Measurements from ENCODE around the gene SEMA7A. TPM values are rescaled to one million over a fixed set of nuclear protein-coding genes. Genes with fewer than 3 reads are reported as not detected.

Gene SEMA7A
- total RNA-seq, 2 experiments from 2014 or later, result 26.4 to 32.9 TPM

GRCh38 chr15:74414081-74414580 lies 19.6 kb downstream of the SEMA7A start:
- Mint-ChIP-seq H3K27me3 (no peaks in the 10 kb centered on the region), H3K9me3 (ENCODE audit: low read depth) (no peaks in the 10 kb centered on the region), H3K4me1 (peaks cover 30% of the 10 kb centered on the region), H3K4me3 (no peak overlapping the region), H3K36me3 (peaks cover 25% of the 10 kb centered on the region), H3K27ac (peak overlapping the region; percentile 24)
- ATAC-seq (no peak), DNase-seq (no peak)
- CTCF ChIA-PET, result no interaction called here

- Mint-ChIP-seq H3K4me3 (no peak overlapping the region), H3K27me3 (no peaks in the 10 kb centered on the region), H3K9me3 (ENCODE audit: low read depth) (no peaks in the 10 kb centered on the region), H3K36me3 (peaks cover 25% of the 10 kb centered on the region), H3K27ac (peak overlapping the region; percentile 10), H3K4me1 (peaks cover 27% of the 10 kb centered on the region)
- ATAC-seq (no peak), DNase-seq (no peak)
- CTCF ChIA-PET, result interaction anchor here (1.0 to 1.4 kb wide), 3 partner anchors 10 to 19 kb away, joined by 3 to 4 read pairs (median 3); no protein-coding TSS in a partner anchor
Measured at GRCh38 chr15:74413350-74414080, 20.2 kb downstream of the SEMA7A start.

- Mint-ChIP-seq H3K4me3 (no peak overlapping the region), H3K9me3 (ENCODE audit: low read depth) (no peaks in the 10 kb centered on the region), H3K27ac (no peak overlapping the region), H3K27me3 (no peaks in the 10 kb centered on the region), H3K36me3 (peaks cover 26% of the 10 kb centered on the region), H3K4me1 (peaks cover 29% of the 10 kb centered on the region)
- no peak for DNase-seq
- CTCF ChIA-PET, result interaction anchor here (1.4 to 1.6 kb wide), 2 partner anchors 20 to 30 kb away, joined by 4 to 6 read pairs; no protein-coding TSS in a partner anchor
- no peak for ATAC-seq
Measured at GRCh38 chr15:74412159-74412558, 21.6 kb downstream of the SEMA7A start.

- Mint-ChIP-seq H3K27me3 (no peaks in the 10 kb centered on the region), H3K4me3 (no peak overlapping the region), H3K9me3 (ENCODE audit: low read depth) (no peaks in the 10 kb centered on the region), H3K36me3 (peaks cover 24% of the 10 kb centered on the region), H3K27ac (no peak overlapping the region), H3K4me1 (peaks cover 25% of the 10 kb centered on the region)
- no peak for DNase-seq
- ATAC-seq, result no peak
- CTCF ChIA-PET, result interaction anchor here (1.4 to 1.6 kb wide), 2 partner anchors 20 to 29 kb away, joined by 4 to 6 read pairs; no protein-coding TSS in a partner anchor
Measured at GRCh38 chr15:74411686-74412085, 22.1 kb downstream of the SEMA7A start.

DNA sequence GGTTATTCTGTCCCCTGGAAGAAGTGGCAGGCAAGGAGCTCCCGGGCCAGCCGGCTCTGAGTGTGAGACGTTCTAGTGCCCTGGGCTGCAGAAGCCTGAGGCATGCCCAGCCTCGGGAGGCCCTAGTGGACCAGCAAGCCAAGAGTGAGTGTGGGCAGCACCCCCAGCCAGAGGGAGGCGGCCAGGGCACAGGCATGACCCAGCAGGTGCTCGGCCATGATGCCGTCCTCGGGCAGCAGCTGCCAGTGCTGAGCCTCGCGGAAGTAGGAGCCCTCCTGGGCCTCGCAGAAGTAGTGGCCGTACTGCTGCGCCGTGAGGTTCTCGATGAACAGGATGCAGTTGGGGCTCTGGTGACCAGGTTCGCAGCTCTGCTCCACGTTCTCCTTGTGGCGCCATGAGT lies 23.3 kb downstream of the SEMA7A start:
- no peaks in the 10 kb centered on the region for H3K9me3 Mint-ChIP-seq (ENCODE audit: low read depth)
- H3K27me3 Mint-ChIP-seq, result no peaks in the 10 kb centered on the region
- ATAC-seq, result no peak
- peaks cover 18% of the 10 kb centered on the region for H3K36me3 Mint-ChIP-seq
- no peak overlapping the region for H3K27ac Mint-ChIP-seq
- no peak for DNase-seq
- CTCF ChIA-PET, result interaction anchor here (1.0 to 12.3 kb wide), 2 partner anchors 22 to 28 kb away, joined by 4 to 108 read pairs; partner anchors contain the start of gene SEMA7A
- peaks cover 16% of the 10 kb centered on the region for H3K4me1 Mint-ChIP-seq
- no peak overlapping the region for H3K4me3 Mint-ChIP-seq

GRCh38 chr15:74409225-74409624 lies 24.5 kb downstream of the SEMA7A start:
- DNase-seq, result no peak
- peaks cover 9% of the 10 kb centered on the region for H3K4me1 Mint-ChIP-seq
- no peak for ATAC-seq

DNA sequence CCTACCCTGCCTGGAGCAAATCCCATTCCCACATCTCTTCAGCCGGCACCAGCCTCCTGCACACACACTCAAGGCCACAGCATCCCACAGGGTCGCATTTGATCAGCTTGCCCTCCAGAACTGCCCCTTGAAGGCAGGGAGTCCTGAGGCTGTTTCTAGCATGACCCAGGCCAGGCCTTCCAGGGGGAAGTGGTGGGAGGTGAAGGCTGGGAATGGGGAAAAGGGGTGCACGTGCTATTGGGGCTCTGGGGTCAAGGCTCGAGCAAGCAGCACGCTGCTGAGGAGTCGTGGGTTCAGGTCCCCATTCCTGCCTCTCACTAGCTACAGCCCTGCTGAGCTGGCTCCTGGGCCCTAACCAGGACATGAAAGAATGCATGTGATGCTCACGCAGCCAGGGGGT lies 24.9 kb downstream of the SEMA7A start:
- Mint-ChIP-seq H3K27ac (no peak overlapping the region), H3K4me1 (peaks cover 13% of the 10 kb centered on the region), H3K36me3 (peaks cover 11% of the 10 kb centered on the region), H3K9me3 (ENCODE audit: low read depth) (no peaks in the 10 kb centered on the region), H3K4me3 (no peak overlapping the region), H3K27me3 (no peaks in the 10 kb centered on the region)
- ATAC-seq, result no peak
- no peak for DNase-seq
- CTCF ChIA-PET, result interaction anchor here (1.1 to 12.3 kb wide), 2 partner anchors 23 to 25 kb away, joined by 3 to 108 read pairs; partner anchors contain the start of gene SEMA7A

More at GRCh38 chr15:74409225-74409624, 24.5 kb downstream of the SEMA7A start:
- Mint-ChIP-seq H3K27ac (no peak overlapping the region), H3K4me3 (no peak overlapping the region), H3K9me3 (ENCODE audit: low read depth) (no peaks in the 10 kb centered on the region), H3K27me3 (no peaks in the 10 kb centered on the region), H3K36me3 (peaks cover 15% of the 10 kb centered on the region)
- CTCF ChIA-PET, result interaction anchor here (0.9 to 12.3 kb wide), 3 partner anchors 23 to 27 kb away, joined by 3 to 108 read pairs (median 4); partner anchors contain the start of gene SEMA7A

DNA sequence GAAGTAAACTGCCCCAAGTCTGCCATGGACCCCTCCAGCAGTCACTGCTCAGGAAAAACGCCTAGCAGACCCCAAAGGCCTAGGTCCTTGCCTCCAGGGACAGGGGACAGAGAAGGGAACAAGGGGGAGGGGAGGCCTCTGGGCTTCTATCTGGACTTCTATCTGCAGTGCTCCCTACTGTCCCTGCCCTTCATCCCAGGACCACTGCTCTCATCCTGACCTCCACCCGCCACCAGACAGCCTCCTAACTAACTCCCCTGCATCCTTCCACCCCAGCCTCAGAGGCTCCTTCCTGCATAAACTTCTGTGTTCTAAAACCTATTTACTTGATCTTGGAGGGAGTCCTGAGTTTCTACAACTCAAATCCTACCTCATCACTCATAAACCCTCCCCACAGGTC lies 25.4 kb downstream of the SEMA7A start:
- no peaks in the 10 kb centered on the region for H3K27me3 Mint-ChIP-seq
- CTCF ChIA-PET, result interaction anchor here (0.9 to 12.3 kb wide), 2 partner anchors 24 to 25 kb away, joined by 3 to 108 read pairs; partner anchors contain the start of gene SEMA7A
- DNase-seq (no peak), ATAC-seq (no peak)
- peaks cover 11% of the 10 kb centered on the region for H3K36me3 Mint-ChIP-seq
- no peaks in the 10 kb centered on the region for H3K9me3 Mint-ChIP-seq (ENCODE audit: low read depth)
- H3K4me1 Mint-ChIP-seq, result peaks cover 17% of the 10 kb centered on the region
- H3K4me3 Mint-ChIP-seq, result no peak overlapping the region
- H3K27ac Mint-ChIP-seq, result peak overlapping the region; percentile 25

GRCh38 chr15:74406992-74407705 lies 26.6 kb downstream of the SEMA7A start:
- CTCF ChIA-PET, result interaction anchor here (0.9 to 12.3 kb wide), 2 partner anchors 23 to 25 kb away, joined by 3 to 108 read pairs; partner anchors contain the start of gene SEMA7A
- no peak overlapping the region for H3K27ac Mint-ChIP-seq
- peaks cover 10% of the 10 kb centered on the region for H3K36me3 Mint-ChIP-seq
- DNase-seq (no peak), ATAC-seq (no peak)
- H3K9me3 Mint-ChIP-seq (ENCODE audit: low read depth), result no peaks in the 10 kb centered on the region
- H3K4me3 Mint-ChIP-seq, result no peak overlapping the region
- peaks cover 30% of the 10 kb centered on the region for H3K4me1 Mint-ChIP-seq
- no peaks in the 10 kb centered on the region for H3K27me3 Mint-ChIP-seq

DNA sequence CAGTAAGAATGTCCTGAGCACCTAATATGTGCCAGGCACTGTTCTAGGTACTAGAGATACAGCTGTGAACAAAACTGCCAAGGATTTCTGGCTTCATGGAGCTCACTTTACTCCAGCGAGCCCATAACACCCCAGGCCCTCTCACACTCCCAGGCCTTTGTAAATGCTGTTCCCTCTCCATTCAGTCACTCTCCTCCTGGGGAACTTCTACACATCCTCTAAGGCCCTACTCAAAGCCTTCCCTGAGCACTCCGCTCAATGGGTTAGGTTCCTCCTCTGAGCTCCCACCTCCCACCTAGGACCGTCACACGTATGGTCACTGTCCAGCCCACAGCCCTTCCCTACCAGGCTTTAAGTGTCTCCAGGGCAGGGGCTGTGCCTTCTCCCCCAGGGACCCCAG lies 27.2 kb downstream of the SEMA7A start:
- no peak for DNase-seq
- ATAC-seq, result no peak
- peaks cover 36% of the 10 kb centered on the region for H3K4me1 Mint-ChIP-seq
- CTCF ChIA-PET, result interaction anchor here (8.4 to 12.3 kb wide), 2 partner anchors 23 to 26 kb away, joined by 108 to 123 read pairs; partner anchors contain the start of gene SEMA7A
- H3K27me3 Mint-ChIP-seq, result no peaks in the 10 kb centered on the region
- peaks cover 6% of the 10 kb centered on the region for H3K36me3 Mint-ChIP-seq
- H3K9me3 Mint-ChIP-seq (ENCODE audit: low read depth), result no peaks in the 10 kb centered on the region
- no peak overlapping the region for H3K4me3 Mint-ChIP-seq
- no peak overlapping the region for H3K27ac Mint-ChIP-seq

GRCh38 chr15:74405823-74406222 lies 27.9 kb downstream of the SEMA7A start:
- CTCF ChIA-PET, result interaction anchor here (8.4 to 12.3 kb wide), 2 partner anchors 22 to 26 kb away, joined by 108 to 123 read pairs; partner anchors contain the start of gene SEMA7A
- H3K4me1 Mint-ChIP-seq, result peaks cover 43% of the 10 kb centered on the region
- H3K27ac Mint-ChIP-seq, result peak overlapping the region; percentile 5

DNA sequence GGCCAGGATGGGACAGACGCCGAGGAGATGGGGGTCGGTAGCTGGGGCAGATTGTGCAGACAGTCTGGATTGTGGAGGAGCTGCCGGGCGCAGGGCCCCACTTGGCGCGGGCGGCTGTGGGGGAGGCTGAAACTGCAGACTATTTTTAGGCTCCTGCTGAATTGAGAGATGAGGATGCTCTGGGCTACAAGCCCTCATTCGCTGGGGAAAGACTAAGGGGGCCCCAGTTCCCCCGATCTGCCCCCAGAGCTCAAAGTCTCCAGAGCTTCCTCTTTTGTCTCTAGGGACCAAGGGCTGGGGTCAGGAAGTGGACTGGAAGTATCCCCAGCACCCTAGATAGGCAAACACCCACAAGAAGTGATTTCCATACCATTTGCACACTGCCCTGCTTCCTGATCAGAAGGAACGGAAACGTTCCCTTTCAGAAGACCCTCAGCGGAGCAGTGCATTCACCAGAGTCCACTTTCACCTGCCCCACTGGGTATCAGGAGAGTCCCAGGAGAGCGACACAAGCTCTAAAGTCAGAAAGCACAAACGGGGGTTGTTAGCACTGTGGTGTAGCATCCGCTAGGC lies 29.7 kb downstream of the SEMA7A start:
- CTCF ChIA-PET, result interaction anchor here (1.0 to 12.3 kb wide), 7 partner anchors 16 to 36 kb away, joined by 4 to 123 read pairs (median 7); partner anchors contain the start of gene SEMA7A
- Mint-ChIP-seq H3K9me3 (ENCODE audit: low read depth) (no peaks in the 10 kb centered on the region), H3K27me3 (no peaks in the 10 kb centered on the region), H3K4me3 (peak overlapping the region; percentile 25), H3K4me1 (peaks cover 60% of the 10 kb centered on the region), H3K36me3 (peaks cover 1% of the 10 kb centered on the region), H3K27ac (peak overlapping the region; percentile 90)
- DNase-seq (no peak), ATAC-seq (no peak)

More at GRCh38 chr15:74405823-74406222, 27.9 kb downstream of the SEMA7A start:
- H3K4me3 Mint-ChIP-seq, result no peak overlapping the region
- ATAC-seq (no peak), DNase-seq (no peak)
- H3K27me3 Mint-ChIP-seq, result no peaks in the 10 kb centered on the region
- peaks cover 3% of the 10 kb centered on the region for H3K36me3 Mint-ChIP-seq
- H3K9me3 Mint-ChIP-seq (ENCODE audit: low read depth), result no peaks in the 10 kb centered on the region

GRCh38 chr15:74403588-74403919 lies 30.2 kb downstream of the SEMA7A start:
- Mint-ChIP-seq H3K9me3 (ENCODE audit: low read depth) (no peaks in the 10 kb centered on the region), H3K27ac (peak overlapping the region; percentile 90), H3K4me1 (peaks cover 64% of the 10 kb centered on the region), H3K36me3 (peaks cover 1% of the 10 kb centered on the region), H3K4me3 (peak overlapping the region; percentile 25), H3K27me3 (no peaks in the 10 kb centered on the region)
- no peak for ATAC-seq
- CTCF ChIA-PET, result interaction anchor here (1.1 to 12.3 kb wide), 12 partner anchors 10 to 380 kb away, joined by 3 to 123 read pairs (median 6); partner anchors contain the start of gene SEMA7A
- no peak for DNase-seq

All from activated CD8-positive, alpha-beta memory T cell treated with anti-CD3 and anti-CD28 coated beads, Interleukin-2, amount 10 ng/mL, durations not matched to agents 7 days and 5 days (primary cell).